Measurements from ENCODE around the gene KAZN. TPM values are rescaled to one million over a fixed set of nuclear protein-coding genes. Genes with fewer than 3 reads are reported as not detected.

Gene KAZN
- polyA plus RNA-seq, 1 donor from 2014 or later: 20.6 TPM

GRCh38 chr1:14845851-14846250 lies 247.4 kb downstream of the KAZN start:
- H4K20me1 ChIP-seq (ENCODE audit: insufficient read depth): no peaks in the 10 kb centered on the region
- no peaks in the 10 kb centered on the region for H3K27me3 ChIP-seq (ENCODE audit: insufficient read depth, low read depth, low read length)
- H3K9ac ChIP-seq (ENCODE audit: low read length): no peak overlapping the region
- no peak overlapping the region for H2AFZ ChIP-seq (ENCODE audit: low read depth, low read length)
- no peaks in the 10 kb centered on the region for H3K36me3 ChIP-seq (ENCODE audit: insufficient read depth, low read length)
- no peak overlapping the region for H3K27ac ChIP-seq (ENCODE audit: low read length)
- no peak overlapping the region for H3K4me2 ChIP-seq (ENCODE audit: low read length)
- H3K9me2 ChIP-seq (ENCODE audit: insufficient read depth, low read length): no peaks in the 10 kb centered on the region
- H3K79me2 ChIP-seq (replicated peaks; ENCODE audit: insufficient read depth, low read length): no peaks in the 10 kb centered on the region
- no peak for TF ChIP-seq RAD21 (conservative IDR thresholded peaks at IDR 0.05)
- TF ChIP-seq, protein P1, sequence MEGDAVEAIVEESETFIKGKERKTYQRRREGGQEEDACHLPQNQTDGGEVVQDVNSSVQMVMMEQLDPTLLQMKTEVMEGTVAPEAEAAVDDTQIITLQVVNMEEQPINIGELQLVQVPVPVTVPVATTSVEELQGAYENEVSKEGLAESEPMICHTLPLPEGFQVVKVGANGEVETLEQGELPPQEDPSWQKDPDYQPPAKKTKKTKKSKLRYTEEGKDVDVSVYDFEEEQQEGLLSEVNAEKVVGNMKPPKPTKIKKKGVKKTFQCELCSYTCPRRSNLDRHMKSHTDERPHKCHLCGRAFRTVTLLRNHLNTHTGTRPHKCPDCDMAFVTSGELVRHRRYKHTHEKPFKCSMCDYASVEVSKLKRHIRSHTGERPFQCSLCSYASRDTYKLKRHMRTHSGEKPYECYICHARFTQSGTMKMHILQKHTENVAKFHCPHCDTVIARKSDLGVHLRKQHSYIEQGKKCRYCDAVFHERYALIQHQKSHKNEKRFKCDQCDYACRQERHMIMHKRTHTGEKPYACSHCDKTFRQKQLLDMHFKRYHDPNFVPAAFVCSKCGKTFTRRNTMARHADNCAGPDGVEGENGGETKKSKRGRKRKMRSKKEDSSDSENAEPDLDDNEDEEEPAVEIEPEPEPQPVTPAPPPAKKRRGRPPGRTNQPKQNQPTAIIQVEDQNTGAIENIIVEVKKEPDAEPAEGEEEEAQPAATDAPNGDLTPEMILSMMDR (IDR thresholded peaks at IDR 0.05; ENCODE audit: poor library complexity, severe bottlenecking): no peak
- TF ChIP-seq, protein P2, sequence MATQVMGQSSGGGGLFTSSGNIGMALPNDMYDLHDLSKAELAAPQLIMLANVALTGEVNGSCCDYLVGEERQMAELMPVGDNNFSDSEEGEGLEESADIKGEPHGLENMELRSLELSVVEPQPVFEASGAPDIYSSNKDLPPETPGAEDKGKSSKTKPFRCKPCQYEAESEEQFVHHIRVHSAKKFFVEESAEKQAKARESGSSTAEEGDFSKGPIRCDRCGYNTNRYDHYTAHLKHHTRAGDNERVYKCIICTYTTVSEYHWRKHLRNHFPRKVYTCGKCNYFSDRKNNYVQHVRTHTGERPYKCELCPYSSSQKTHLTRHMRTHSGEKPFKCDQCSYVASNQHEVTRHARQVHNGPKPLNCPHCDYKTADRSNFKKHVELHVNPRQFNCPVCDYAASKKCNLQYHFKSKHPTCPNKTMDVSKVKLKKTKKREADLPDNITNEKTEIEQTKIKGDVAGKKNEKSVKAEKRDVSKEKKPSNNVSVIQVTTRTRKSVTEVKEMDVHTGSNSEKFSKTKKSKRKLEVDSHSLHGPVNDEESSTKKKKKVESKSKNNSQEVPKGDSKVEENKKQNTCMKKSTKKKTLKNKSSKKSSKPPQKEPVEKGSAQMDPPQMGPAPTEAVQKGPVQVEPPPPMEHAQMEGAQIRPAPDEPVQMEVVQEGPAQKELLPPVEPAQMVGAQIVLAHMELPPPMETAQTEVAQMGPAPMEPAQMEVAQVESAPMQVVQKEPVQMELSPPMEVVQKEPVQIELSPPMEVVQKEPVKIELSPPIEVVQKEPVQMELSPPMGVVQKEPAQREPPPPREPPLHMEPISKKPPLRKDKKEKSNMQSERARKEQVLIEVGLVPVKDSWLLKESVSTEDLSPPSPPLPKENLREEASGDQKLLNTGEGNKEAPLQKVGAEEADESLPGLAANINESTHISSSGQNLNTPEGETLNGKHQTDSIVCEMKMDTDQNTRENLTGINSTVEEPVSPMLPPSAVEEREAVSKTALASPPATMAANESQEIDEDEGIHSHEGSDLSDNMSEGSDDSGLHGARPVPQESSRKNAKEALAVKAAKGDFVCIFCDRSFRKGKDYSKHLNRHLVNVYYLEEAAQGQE (IDR thresholded peaks at IDR 0.05; ENCODE audit: borderline replicate concordance): no peak
- no peak for TF ChIP-seq SMC3 (conservative IDR thresholded peaks at IDR 0.05; ENCODE audit: poor library complexity)
- no peak for TF ChIP-seq TAF1 (IDR thresholded peaks at IDR 0.05; ENCODE audit: low read depth)
- no peak for TF ChIP-seq MXI1 (conservative IDR thresholded peaks at IDR 0.05; ENCODE audit: poor library complexity, severe bottlenecking)
- no peak for TF ChIP-seq POLR2AphosphoS5 (IDR thresholded peaks at IDR 0.05)
- TF ChIP-seq EZH2 (IDR thresholded peaks at IDR 0.05; ENCODE audit: borderline replicate concordance, insufficient read depth, low read length, poor library complexity, severe bottlenecking): no peak
- TF ChIP-seq EP300 (conservative IDR thresholded peaks at IDR 0.05; ENCODE audit: poor library complexity, severe bottlenecking): no peak
- H3K4me3 ChIP-seq (ENCODE audit: low read length): no peak overlapping the region
- H3K9me3 ChIP-seq (ENCODE audit: low read length): peaks cover 11% of the 10 kb centered on the region
- no peaks in the 10 kb centered on the region for H3F3A ChIP-seq (ENCODE audit: insufficient read depth, low read length, poor library complexity, severe bottlenecking)

DNA sequence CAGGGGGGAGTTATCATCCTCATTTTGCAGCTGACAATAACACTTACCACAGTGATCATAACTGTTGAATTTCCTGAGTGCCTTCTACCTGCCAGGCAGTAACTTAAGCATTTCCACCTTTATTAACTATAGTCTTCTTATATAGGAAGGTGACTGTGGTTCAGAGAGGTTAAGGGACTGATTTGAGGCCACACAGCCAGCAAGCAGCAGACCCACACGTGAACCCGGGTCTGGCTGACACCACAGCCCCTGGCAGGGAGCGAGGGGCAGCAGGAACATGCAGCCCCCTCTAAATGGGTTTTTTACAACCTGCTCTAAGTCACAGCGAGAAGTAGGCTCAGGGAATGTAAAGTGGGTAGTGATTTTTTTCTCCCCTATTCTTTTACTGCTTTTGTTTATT lies 248.2 kb downstream of the KAZN start:
- no peak overlapping the region for H3K27ac ChIP-seq (ENCODE audit: low read length)
- TF ChIP-seq, protein P2 (IDR thresholded peaks at IDR 0.05; ENCODE audit: borderline replicate concordance): no peak
- TF ChIP-seq POLR2AphosphoS5 (IDR thresholded peaks at IDR 0.05) (no peak), RAD21 (conservative IDR thresholded peaks at IDR 0.05) (no peak)
- no peak overlapping the region for H3K4me3 ChIP-seq (ENCODE audit: low read length)
- no peaks in the 10 kb centered on the region for H3K79me2 ChIP-seq (replicated peaks; ENCODE audit: insufficient read depth, low read length)
- H3K27me3 ChIP-seq (ENCODE audit: insufficient read depth, low read depth, low read length): no peaks in the 10 kb centered on the region
- H3K4me2 ChIP-seq (ENCODE audit: low read length): no peak overlapping the region
- H3K36me3 ChIP-seq (ENCODE audit: insufficient read depth, low read length): no peaks in the 10 kb centered on the region
- H4K20me1 ChIP-seq (ENCODE audit: insufficient read depth): no peaks in the 10 kb centered on the region
- H3F3A ChIP-seq (ENCODE audit: insufficient read depth, low read length, poor library complexity, severe bottlenecking): no peaks in the 10 kb centered on the region
- no peaks in the 10 kb centered on the region for H3K9me2 ChIP-seq (ENCODE audit: insufficient read depth, low read length)
- no peak overlapping the region for H2AFZ ChIP-seq (ENCODE audit: low read depth, low read length)
- peaks cover 7% of the 10 kb centered on the region for H3K9me3 ChIP-seq (ENCODE audit: low read length)
- no peak overlapping the region for H3K9ac ChIP-seq (ENCODE audit: low read length)
